Duodenal mucosa (tissue), 2 donors: ENCODE data around the gene VPS8.

Source experiments
- H3K27ac ChIP-seq: one replicate; pipeline ENCODE4 v1.7.0; 2013; ENCODE audit warnings: low read depth, low read length
- H3K27me3 ChIP-seq, 2 donors: one replicate each; pipeline ENCODE4 v1.7.0; 2013; ENCODE audit warnings: low read length in 2 of 2, control low read depth in 1 of 2; ENCODE audit not compliant: insufficient read depth in 2 of 2, control insufficient read depth in 1 of 2
- H3K36me3 ChIP-seq, 2 donors: one replicate each; pipeline ENCODE4 v1.7.0; 2013; ENCODE audit warnings: low read length in 2 of 2, control low read depth in 1 of 2; ENCODE audit not compliant: insufficient read depth in 2 of 2, control insufficient read depth in 1 of 2
- H3K4me1 ChIP-seq, 2 donors: one replicate each; pipeline ENCODE4 v1.7.0; 2013; ENCODE audit warnings: low read length in 2 of 2, control low read depth in 1 of 2; ENCODE audit not compliant: insufficient read depth in 2 of 2, control insufficient read depth in 1 of 2
- H3K4me3 ChIP-seq, 2 donors: one replicate each; pipeline ENCODE4 v1.7.0; 2013; ENCODE audit warnings: low read length in 2 of 2, low read depth in 1 of 2
- H3K9ac ChIP-seq, 2 donors: one replicate each; pipeline ENCODE4 v1.7.0; 2013; ENCODE audit warnings: low read length in 2 of 2, low read depth in 1 of 2
- H3K9me3 ChIP-seq, 2 donors: one replicate each; pipeline ENCODE4 v1.7.0; 2013; ENCODE audit warnings: low read length in 2 of 2, control low read depth in 1 of 2; ENCODE audit not compliant: control insufficient read depth in 1 of 2

The VPS8 gene

DNA sequence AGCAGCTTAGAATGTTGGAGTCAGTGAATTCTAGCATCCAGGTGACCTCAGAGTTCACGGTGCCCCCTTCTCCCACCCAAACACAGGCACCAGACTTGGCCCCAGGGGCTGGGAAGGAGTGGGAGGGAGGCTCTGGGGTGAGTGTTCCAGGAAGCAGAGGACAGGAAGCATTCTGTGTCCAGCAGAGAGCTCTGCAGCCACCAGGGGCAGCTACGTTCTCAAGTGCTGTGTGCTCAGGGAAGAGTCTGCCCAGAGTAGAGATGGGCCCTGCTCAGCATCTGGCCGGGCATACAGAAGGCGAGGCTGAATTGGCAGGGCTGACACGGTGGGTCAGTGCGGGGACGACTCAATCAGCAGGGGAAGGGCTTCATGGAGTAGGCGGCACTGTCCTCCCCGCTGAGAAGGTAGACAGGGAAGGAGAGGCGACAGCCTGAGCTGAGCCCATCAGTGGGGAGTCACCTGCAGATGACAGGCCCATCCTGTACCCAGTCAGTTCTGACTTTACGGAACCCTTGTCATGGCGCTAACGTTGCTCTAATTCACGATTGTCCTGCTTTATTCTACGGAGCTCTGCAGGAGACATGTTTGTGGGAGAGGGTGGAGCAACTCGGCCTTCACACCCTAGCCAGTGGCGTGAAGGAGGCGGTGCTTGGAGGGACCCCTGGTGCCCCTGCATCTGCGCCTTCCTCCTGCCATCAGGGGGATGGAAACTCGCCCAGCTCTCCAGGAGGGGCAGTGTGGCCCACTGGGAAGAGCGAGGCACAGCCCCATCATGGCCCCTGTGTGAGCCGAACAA lies 258.7 kb downstream of the VPS8 start:
- no peaks in the 10 kb centered on the region for H3K27me3 ChIP-seq
- H3K9ac ChIP-seq: peak overlapping the region in 1 of 2 donors; percentile 10
- no peaks in the 10 kb centered on the region for H3K9me3 ChIP-seq
- no peak overlapping the region for H3K27ac ChIP-seq
- H3K4me1 ChIP-seq: peaks cover 19 to 20% of the 10 kb centered on the region in 2 donors
- H3K36me3 ChIP-seq: no peaks in the 10 kb centered on the region
- H3K4me3 ChIP-seq: no peak overlapping the region

GRCh38 chr3:185071287-185071800 lies 259.4 kb downstream of the VPS8 start:
- H3K27ac ChIP-seq: no peak overlapping the region
- no peaks in the 10 kb centered on the region for H3K27me3 ChIP-seq
- no peak overlapping the region for H3K4me3 ChIP-seq
- peaks cover 19 to 20% of the 10 kb centered on the region in 2 donors for H3K4me1 ChIP-seq
- no peaks in the 10 kb centered on the region for H3K36me3 ChIP-seq
- H3K9ac ChIP-seq: no peak overlapping the region
- no peaks in the 10 kb centered on the region for H3K9me3 ChIP-seq

GRCh38 chr3:185075547-185075946 lies 263.6 kb downstream of the VPS8 start:
- Histone ChIP-seq H3K27me3 (no peaks in the 10 kb centered on the region), H3K9ac (no peak overlapping the region), H3K9me3 (no peaks in the 10 kb centered on the region), H3K4me3 (no peak overlapping the region), H3K27ac (no peak overlapping the region), H3K4me1 (peaks cover 0 to 19% of the 10 kb centered on the region in 2 donors), H3K36me3 (peaks cover 0 to 4% of the 10 kb centered on the region in 2 donors)

DNA sequence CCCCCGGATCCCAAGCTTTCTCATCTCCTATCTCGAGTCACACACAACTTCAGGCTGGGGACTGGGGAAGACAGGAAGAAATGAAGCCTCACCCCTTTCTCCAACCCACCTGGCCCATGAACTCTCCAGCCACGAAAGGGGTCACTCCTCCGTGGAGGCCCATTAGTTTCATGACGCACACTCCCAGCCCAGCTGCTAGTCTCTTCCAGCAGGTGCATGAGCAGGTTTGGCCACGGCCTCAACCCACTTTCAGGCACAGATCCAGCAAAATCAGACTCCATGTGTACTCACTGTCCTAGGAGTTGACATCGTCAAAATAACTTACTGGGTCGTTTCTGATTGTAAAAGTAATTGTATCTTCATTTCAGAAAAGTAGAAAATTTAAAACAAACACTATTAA lies 264.3 kb downstream of the VPS8 start:
- Histone ChIP-seq H3K4me3 (no peak overlapping the region), H3K27ac (no peak overlapping the region), H3K36me3 (peaks cover 0 to 4% of the 10 kb centered on the region in 2 donors), H3K9me3 (no peaks in the 10 kb centered on the region), H3K9ac (no peak overlapping the region), H3K27me3 (no peaks in the 10 kb centered on the region), H3K4me1 (peaks cover 0 to 17% of the 10 kb centered on the region in 2 donors)

- Histone ChIP-seq H3K9ac (no peak overlapping the region), H3K27ac (no peak overlapping the region), H3K9me3 (no peaks in the 10 kb centered on the region), H3K36me3 (peaks cover 3 to 17% of the 10 kb centered on the region in 2 donors), H3K27me3 (no peaks in the 10 kb centered on the region), H3K4me1 (peaks cover 0 to 17% of the 10 kb centered on the region in 2 donors), H3K4me3 (peak overlapping the region in 1 of 2 donors; percentile 5)
These were observed 267.7 kb downstream of the VPS8 start for GRCh38 chr3:185079625-185080024.

- Histone ChIP-seq H3K36me3 (peaks cover 3 to 17% of the 10 kb centered on the region in 2 donors), H3K27ac (no peak overlapping the region), H3K27me3 (no peaks in the 10 kb centered on the region), H3K9ac (no peak overlapping the region), H3K4me1 (peaks cover 0 to 15% of the 10 kb centered on the region in 2 donors), H3K9me3 (no peaks in the 10 kb centered on the region), H3K4me3 (no peak overlapping the region)
These were observed 269.6 kb downstream of the VPS8 start for GRCh38 chr3:185081521-185081920.

GRCh38 chr3:185082149-185082548 lies 270.2 kb downstream of the VPS8 start:
- H3K9me3 ChIP-seq: no peaks in the 10 kb centered on the region

GRCh38 chr3:185082829-185083228 lies 270.9 kb downstream of the VPS8 start:
- no peaks in the 10 kb centered on the region for H3K9me3 ChIP-seq
- H3K4me1 ChIP-seq: peaks cover 0 to 12% of the 10 kb centered on the region in 2 donors
- H3K36me3 ChIP-seq: peaks cover 3 to 17% of the 10 kb centered on the region in 2 donors
- H3K9ac ChIP-seq: no peak overlapping the region
- H3K4me3 ChIP-seq: no peak overlapping the region
- no peak overlapping the region for H3K27ac ChIP-seq
- no peaks in the 10 kb centered on the region for H3K27me3 ChIP-seq

More at GRCh38 chr3:185082149-185082548, 270.2 kb downstream of the VPS8 start:
- peaks cover 0 to 12% of the 10 kb centered on the region in 2 donors for H3K4me1 ChIP-seq
- H3K9ac ChIP-seq: no peak overlapping the region
- peaks cover 3 to 17% of the 10 kb centered on the region in 2 donors for H3K36me3 ChIP-seq
- no peak overlapping the region for H3K27ac ChIP-seq
- H3K4me3 ChIP-seq: no peak overlapping the region
- no peaks in the 10 kb centered on the region for H3K27me3 ChIP-seq

- Histone ChIP-seq H3K4me1 (peaks cover 0 to 11% of the 10 kb centered on the region in 2 donors), H3K9ac (no peak overlapping the region), H3K36me3 (peaks cover 3 to 17% of the 10 kb centered on the region in 2 donors), H3K27me3 (no peaks in the 10 kb centered on the region), H3K9me3 (no peaks in the 10 kb centered on the region), H3K27ac (no peak overlapping the region), H3K4me3 (no peak overlapping the region)
These were observed 272.4 kb downstream of the VPS8 start for GRCh38 chr3:185084402-185084801.

- peaks cover 3 to 17% of the 10 kb centered on the region in 2 donors for H3K36me3 ChIP-seq
- no peak overlapping the region for H3K27ac ChIP-seq
- no peaks in the 10 kb centered on the region for H3K27me3 ChIP-seq
- H3K9me3 ChIP-seq: no peaks in the 10 kb centered on the region
- H3K4me3 ChIP-seq: no peak overlapping the region
- H3K9ac ChIP-seq: no peak overlapping the region
- peaks cover 0 to 6% of the 10 kb centered on the region in 2 donors for H3K4me1 ChIP-seq
These were observed 272.9 kb downstream of the VPS8 start for GRCh38 chr3:185084901-185085300.
